ENCODE measurements around the gene C20orf173. TPM values are rescaled to one million over a fixed set of nuclear protein-coding genes. Genes with fewer than 3 reads are reported as not detected.

The C20orf173 gene
- total RNA-seq, 1 donor from 2014 or later, result not detected

DNA sequence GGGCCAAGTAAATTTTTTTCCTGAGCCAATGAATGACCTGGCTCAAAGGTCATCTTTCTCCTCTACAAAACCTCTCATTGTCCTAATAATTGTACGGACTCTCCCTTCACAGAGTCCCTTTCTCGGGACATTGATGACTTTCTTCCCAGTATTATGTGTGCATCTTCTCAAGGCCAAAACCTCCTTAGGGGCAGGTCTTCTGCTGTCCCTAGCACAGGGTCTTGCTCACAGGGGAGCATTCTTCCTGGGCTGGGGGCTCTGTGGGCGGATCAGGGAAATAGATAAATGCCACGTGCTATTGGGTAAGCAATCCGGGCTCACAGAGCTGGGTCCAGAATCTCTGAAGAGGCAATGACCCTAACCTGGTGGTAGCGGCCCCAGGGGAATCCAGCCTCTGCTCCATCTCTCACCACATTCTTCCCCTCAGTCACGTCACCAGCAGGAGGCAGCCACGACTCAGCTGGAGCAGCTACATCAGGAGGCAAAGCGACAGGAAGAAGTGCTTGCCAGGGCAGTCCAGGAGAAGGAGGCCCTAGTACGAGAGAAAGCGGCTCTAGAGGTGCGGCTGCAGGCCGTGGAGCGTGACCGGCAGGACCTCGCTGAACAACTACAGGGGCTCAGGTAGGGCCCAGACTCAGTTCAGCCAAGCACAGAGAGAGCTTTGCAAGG lies 50.5 kb downstream of the C20orf173 start:
- Histone ChIP-seq H3K27ac (no peak overlapping the region), H3K9me3 (no peaks in the 10 kb centered on the region), H3K27me3 (no peaks in the 10 kb centered on the region), H3K4me1 (no peaks in the 10 kb centered on the region), H3K4me3 (no peak overlapping the region), H3K36me3 (peaks cover 79% of the 10 kb centered on the region)
- DNase-seq (no peak), ATAC-seq (no peak)
- intact Hi-C loops (cut with DNase I), result no loop called here
- no peak for TF ChIP-seq CTCF (IDR thresholded peaks at IDR 0.05)

Other genes starting within 250 kb of the C20orf173 start
- gene EIF6, start 244.9 kb downstream of the C20orf173 start, total RNA-seq, result 78.8 TPM
- not detected for gene FAM83C, start 237.2 kb downstream of the C20orf173 start, total RNA-seq
- 40.7 TPM for gene UQCC1, start 117.7 kb downstream of the C20orf173 start, total RNA-seq
- gene GDF5, start 91.4 kb downstream of the C20orf173 start, total RNA-seq, result 4.1 TPM
- 21.7 TPM for gene CEP250, start 74.1 kb downstream of the C20orf173 start, total RNA-seq
- 179 TPM for gene ERGIC3, start 12.4 kb upstream of the C20orf173 start, total RNA-seq
- gene SPAG4, start 86.2 kb upstream of the C20orf173 start, total RNA-seq, result 2.9 TPM
- 179 TPM for gene CPNE1, start 135.2 kb upstream of the C20orf173 start, total RNA-seq
- 72.5 TPM for gene RBM12, start 135.2 kb upstream of the C20orf173 start, total RNA-seq
- 19.5 TPM for gene NFS1, start 169.7 kb upstream of the C20orf173 start, total RNA-seq
- 77.9 TPM for gene ROMO1, start 169.8 kb upstream of the C20orf173 start, total RNA-seq
- 298 TPM for gene RBM39, start 212.6 kb upstream of the C20orf173 start, total RNA-seq
- gene PHF20, start 242.4 kb upstream of the C20orf173 start, total RNA-seq, result 56.5 TPM